BJ (cell line): ENCODE results near the gene TMPRSS4. TPM values are rescaled to one million over a fixed set of nuclear protein-coding genes. Genes with fewer than 3 reads are reported as not detected.

Source experiments
- CTCF ChIA-PET: fragments of 350-600 bp; formaldehyde crosslinking; extraction: SDS; loops from one replicate; lab custom pipeline; 2021; ENCODE audit warnings: antibody characterized with exemption, inconsistent platforms; lab: Yijun Ruan, JAX
- POLR2A ChIA-PET: fragments of 300-600 bp; sonication (Branson Sonifier 250); formaldehyde crosslinking; extraction: SDS; loops from one replicate; lab custom pipeline; 2021; ENCODE audit warnings: antibody characterized with exemption; lab: Charles Lee
- DNase-seq: peaks from one replicate; pipeline ENCODE4 v3.0.0-alpha.2; 2011; ENCODE audit warnings: low read depth
- H3K27me3 ChIP-seq: 2 replicates; pipeline ENCODE4 v1.6.0; 2011; ENCODE audit warnings: low read length; ENCODE audit not compliant: control insufficient read depth, insufficient read depth
- H3K36me3 ChIP-seq: 2 replicates; pipeline ENCODE4 v1.5.1; 2011; ENCODE audit warnings: low read length; ENCODE audit not compliant: control insufficient read depth, insufficient read depth
- H3K4me3 ChIP-seq: 2 replicates; pipeline ENCODE4 v1.5.1; 2011; ENCODE audit warnings: low read depth, mild to moderate bottlenecking, control low read depth, low read length
- polyA plus RNA-seq: library from polyadenylated mRNA; depleted of rRNA; stranded (reverse); fragments of >200 nt; gene quantifications from 2 replicates; pipeline ENCODE4 v1.2.3, GENCODE V29; 2011
- TF ChIP-seq, protein P1 (sequence below): IDR thresholded peaks from 2 replicates; pipeline ENCODE4 v1.5.1; 2011; ENCODE audit warnings: low read depth, mild to moderate bottlenecking, control low read depth, inconsistent platforms, low read length, moderate library complexity; ENCODE audit not compliant: insufficient read depth

Gene TMPRSS4
- polyA plus RNA-seq, 1 experiment, result not detected

DNA sequence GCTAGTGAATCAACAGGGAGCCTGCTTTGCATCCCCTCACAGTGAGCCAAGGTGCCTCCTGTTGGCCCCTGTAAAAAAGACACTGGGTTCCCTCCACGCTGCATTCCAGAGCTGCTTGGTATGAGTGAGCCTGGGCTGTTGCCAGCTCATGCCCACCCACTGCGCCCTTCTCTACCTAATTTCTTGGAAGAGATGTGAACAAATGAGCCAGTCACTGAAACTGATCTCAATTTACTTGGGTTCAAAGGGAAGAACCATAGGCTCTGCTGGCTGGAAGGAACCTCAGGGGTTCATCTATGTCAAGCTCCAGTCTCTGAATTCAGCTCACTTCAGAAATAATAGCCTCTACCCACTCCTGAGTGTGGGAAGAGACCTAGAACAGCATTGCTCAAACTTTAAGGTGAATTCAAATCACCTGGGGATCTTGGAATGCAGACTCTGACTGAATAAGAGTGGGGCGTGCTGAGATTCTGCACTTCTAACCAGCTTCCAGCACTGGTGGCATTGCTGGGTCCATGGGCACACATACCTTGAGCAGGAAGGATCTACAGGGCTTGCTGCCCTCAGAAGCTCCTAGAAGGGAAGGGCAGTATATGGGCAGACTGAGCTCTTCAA lies 5.4 kb upstream of the TMPRSS4 start:
- DNase-seq, result no peak
- CTCF ChIA-PET, result no interaction called here
- TF ChIP-seq, protein P1, sequence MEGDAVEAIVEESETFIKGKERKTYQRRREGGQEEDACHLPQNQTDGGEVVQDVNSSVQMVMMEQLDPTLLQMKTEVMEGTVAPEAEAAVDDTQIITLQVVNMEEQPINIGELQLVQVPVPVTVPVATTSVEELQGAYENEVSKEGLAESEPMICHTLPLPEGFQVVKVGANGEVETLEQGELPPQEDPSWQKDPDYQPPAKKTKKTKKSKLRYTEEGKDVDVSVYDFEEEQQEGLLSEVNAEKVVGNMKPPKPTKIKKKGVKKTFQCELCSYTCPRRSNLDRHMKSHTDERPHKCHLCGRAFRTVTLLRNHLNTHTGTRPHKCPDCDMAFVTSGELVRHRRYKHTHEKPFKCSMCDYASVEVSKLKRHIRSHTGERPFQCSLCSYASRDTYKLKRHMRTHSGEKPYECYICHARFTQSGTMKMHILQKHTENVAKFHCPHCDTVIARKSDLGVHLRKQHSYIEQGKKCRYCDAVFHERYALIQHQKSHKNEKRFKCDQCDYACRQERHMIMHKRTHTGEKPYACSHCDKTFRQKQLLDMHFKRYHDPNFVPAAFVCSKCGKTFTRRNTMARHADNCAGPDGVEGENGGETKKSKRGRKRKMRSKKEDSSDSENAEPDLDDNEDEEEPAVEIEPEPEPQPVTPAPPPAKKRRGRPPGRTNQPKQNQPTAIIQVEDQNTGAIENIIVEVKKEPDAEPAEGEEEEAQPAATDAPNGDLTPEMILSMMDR, result no peak
- H3K27me3 ChIP-seq, result 0 out of 2 replicates have a peak, but pooled peaks cover 2% of the 10 kb centered on the region
- POLR2A ChIA-PET, result no interaction called here
- H3K4me3 ChIP-seq, result no peak overlapping the region
- H3K36me3 ChIP-seq, result no peaks in the 10 kb centered on the region

DNA sequence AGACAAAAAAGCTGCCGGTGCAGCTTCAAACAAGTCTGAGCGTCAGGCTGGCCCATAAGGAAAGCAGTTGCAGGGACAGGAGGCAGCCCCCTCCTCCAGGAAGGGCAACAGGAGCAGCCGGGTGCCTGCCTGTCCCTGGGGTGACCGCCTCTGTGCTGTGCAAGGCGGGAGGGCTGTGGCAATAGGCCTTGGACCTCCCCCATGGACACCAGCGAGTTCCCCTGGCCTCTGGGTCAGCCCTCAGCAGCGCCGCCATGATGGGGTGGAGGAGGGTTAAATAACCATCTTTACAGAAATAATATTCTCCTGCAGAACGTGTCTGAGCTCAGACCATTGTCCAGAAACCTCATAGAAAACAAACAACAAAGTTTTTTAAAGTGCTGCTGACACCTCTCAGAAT lies 3.3 kb upstream of the TMPRSS4 start:
- ChIA-PET CTCF (interaction anchor here (0.9 to 2.0 kb wide), 2 partner anchors 21 to 98 kb away, joined by 3 to 4 read pairs; no protein-coding TSS in a partner anchor), POLR2A (no interaction called here)
- no peaks in the 10 kb centered on the region for H3K27me3 ChIP-seq
- no peaks in the 10 kb centered on the region for H3K36me3 ChIP-seq
- H3K4me3 ChIP-seq, result no peak overlapping the region
- DNase-seq, result no peak
- TF ChIP-seq, protein P1, result no peak

DNA sequence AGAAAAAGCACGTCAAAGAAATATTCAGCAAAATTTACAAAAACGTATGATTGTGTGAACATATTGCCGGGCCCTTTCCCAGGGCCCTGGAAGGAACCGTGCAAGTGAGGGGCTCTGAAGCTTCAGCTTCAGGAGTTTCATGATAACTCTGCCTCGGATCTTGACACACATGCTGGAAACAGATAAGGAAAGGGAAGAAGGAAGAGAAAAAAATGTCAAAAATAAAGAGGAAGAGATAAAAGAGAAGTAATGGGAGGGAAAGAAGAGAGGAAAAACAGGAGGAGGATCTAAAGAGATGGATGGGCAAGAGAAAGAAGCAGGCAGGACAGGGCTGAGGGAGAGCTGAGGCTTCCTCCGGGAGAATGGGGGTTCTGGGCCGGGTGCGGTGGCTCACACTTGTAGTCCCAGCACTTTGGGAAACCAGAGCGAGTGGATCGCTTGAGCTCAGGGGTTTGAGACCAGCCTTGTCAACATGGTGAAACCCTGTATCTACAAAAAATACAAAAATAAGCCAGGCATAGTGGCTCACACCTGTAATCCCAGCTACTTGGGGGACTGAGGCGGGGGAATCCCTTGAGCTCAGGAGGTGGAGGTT lies 2.7 kb upstream of the TMPRSS4 start:
- CTCF ChIA-PET, result interaction anchor here (0.9 to 2.0 kb wide), 2 partner anchors 21 to 257 kb away, joined by 3 to 4 read pairs; no protein-coding TSS in a partner anchor

DNA sequence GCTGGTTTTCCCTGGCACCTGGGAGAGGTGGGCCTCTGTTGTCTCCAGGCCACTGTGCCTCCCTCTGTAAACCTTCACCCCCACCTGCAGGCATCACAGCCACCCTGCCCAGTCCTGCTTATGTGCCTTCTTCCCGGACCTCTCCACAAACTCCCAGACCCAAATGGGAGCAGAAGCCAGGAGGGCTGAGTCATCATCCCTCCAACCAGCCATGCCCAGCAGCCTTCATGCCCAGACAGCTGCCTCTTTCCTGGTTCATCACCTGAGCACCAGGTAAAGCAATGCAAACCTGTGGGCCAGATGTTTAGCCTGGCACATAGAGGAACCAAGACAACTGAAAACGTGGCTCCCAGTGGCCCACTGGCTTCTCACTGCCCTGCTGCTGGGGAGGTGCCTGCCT lies 2.1 kb upstream of the TMPRSS4 start:
- no peak for DNase-seq
- ChIA-PET POLR2A (no interaction called here), CTCF (interaction anchor here (0.9 to 2.0 kb wide), 2 partner anchors 22 to 258 kb away, joined by 3 to 4 read pairs; no protein-coding TSS in a partner anchor)
- Histone ChIP-seq H3K36me3 (no peaks in the 10 kb centered on the region), H3K27me3 (no peaks in the 10 kb centered on the region), H3K4me3 (no peak overlapping the region)
- TF ChIP-seq, protein P1, result no peak

More for the DNA sequence above, 2.7 kb upstream of the TMPRSS4 start:
- TF ChIP-seq, protein P1, result no peak
- DNase-seq, result no peak
- H3K27me3 ChIP-seq, result no peaks in the 10 kb centered on the region
- no peaks in the 10 kb centered on the region for H3K36me3 ChIP-seq
- H3K4me3 ChIP-seq, result no peak overlapping the region
- POLR2A ChIA-PET, result no interaction called here

DNA sequence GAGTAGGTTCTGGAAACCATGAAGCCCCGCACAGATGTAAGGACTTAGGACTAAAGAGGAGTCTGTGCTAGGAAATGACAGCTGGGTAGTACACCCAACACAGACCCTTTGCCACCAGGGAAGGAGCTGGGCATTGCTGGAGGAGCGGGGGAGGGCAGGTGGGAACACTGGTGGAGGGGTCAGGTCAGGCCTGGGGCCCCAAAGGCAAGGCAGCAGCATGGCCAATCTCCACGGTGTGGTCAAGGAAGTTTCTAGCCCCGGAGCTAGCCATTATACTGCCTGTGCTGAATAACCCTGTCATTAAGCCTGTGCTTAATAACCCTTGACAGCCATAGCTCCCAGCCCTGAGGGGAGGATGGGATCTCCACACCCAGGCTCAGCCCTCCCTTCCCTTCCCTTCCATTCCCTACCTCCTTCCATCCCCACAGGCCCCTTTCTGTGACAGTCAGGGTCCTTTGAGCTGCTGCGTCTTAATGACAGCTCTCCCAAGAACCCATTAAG lies 2.1 kb downstream of the TMPRSS4 start:
- TF ChIP-seq, protein P1, result no peak
- POLR2A ChIA-PET, result no interaction called here
- no peak overlapping the region for H3K4me3 ChIP-seq
- no peaks in the 10 kb centered on the region for H3K27me3 ChIP-seq
- CTCF ChIA-PET, result interaction anchor here (1.3 kb wide), 1 partner anchor 26 kb away, joined by 5 read pairs; no protein-coding TSS in a partner anchor
- no peak for DNase-seq
- H3K36me3 ChIP-seq, result no peaks in the 10 kb centered on the region
